GM21717 (cell line): ENCODE measurements around the gene CTBP2.
A peak's percentile ranks its signal among the peaks of the same experiment; 100 is the strongest.
"Not testable (repeated sequence)": the region's sequence is repeated elsewhere in the genome, so short reads cannot be mapped to it uniquely, and the experiment has no call there.

Source experiments
- ATAC-seq: cut with Tn5 transposase; IDR thresholded peaks from one replicate; pipeline ENCODE4 v1.9.1; 2021; ENCODE audit warnings: mild to moderate bottlenecking, moderate library complexity; ENCODE audit not compliant: unreplicated experiment

CTBP2 gene

GRCh38 chr10:124990671-124991625 lies 169.4 kb downstream of the CTBP2 start:
- no peak for ATAC-seq

- no peak for ATAC-seq
Measured at GRCh38 chr10:124989526-124989925, 170.8 kb downstream of the CTBP2 start.

GRCh38 chr10:124988753-124989152 lies 171.6 kb downstream of the CTBP2 start:
- ATAC-seq, result not testable (repeated sequence)

- ATAC-seq, result no peak
Measured at GRCh38 chr10:124987788-124988187, 172.6 kb downstream of the CTBP2 start.

GRCh38 chr10:124985162-124985561 lies 175.2 kb downstream of the CTBP2 start:
- ATAC-seq, result no peak

- ATAC-seq, result no peak
Measured at GRCh38 chr10:124984376-124984775, 176.0 kb downstream of the CTBP2 start.

- no peak for ATAC-seq
Measured at GRCh38 chr10:124983321-124983720, 177.0 kb downstream of the CTBP2 start.

GRCh38 chr10:124978376-124978725 lies 182.0 kb downstream of the CTBP2 start:
- ATAC-seq, result no peak

- ATAC-seq, result no peak
Measured at GRCh38 chr10:124977648-124978375, 182.6 kb downstream of the CTBP2 start.

- ATAC-seq, result no peak
Measured at GRCh38 chr10:124977161-124977560, 183.2 kb downstream of the CTBP2 start.

GRCh38 chr10:124975977-124976514 lies 184.3 kb downstream of the CTBP2 start:
- ATAC-seq, result peak; percentile 59

GRCh38 chr10:124974131-124974530 lies 186.2 kb downstream of the CTBP2 start:
- no peak for ATAC-seq

GRCh38 chr10:124972637-124973036 lies 187.7 kb downstream of the CTBP2 start:
- no peak for ATAC-seq

- ATAC-seq, result peak; percentile 69
Measured at GRCh38 chr10:124971276-124971675, 189.1 kb downstream of the CTBP2 start.

GRCh38 chr10:124967255-124967654 lies 193.1 kb downstream of the CTBP2 start:
- no peak for ATAC-seq

GRCh38 chr10:124966008-124966407 lies 194.4 kb downstream of the CTBP2 start:
- ATAC-seq, result no peak

- ATAC-seq, result no peak
Measured at GRCh38 chr10:124963866-124964720, 196.3 kb downstream of the CTBP2 start.

- ATAC-seq, result no peak
Measured at GRCh38 chr10:124962421-124962820, 197.9 kb downstream of the CTBP2 start.

- no peak for ATAC-seq
Measured at GRCh38 chr10:124961248-124961570, 199.2 kb downstream of the CTBP2 start.

- ATAC-seq, result no peak
Measured at GRCh38 chr10:124959564-124959963, 200.8 kb downstream of the CTBP2 start.

GRCh38 chr10:124957404-124957947 lies 202.9 kb downstream of the CTBP2 start:
- no peak for ATAC-seq
